GM19099 (cell line): ENCODE measurements around the gene DNER.

Source experiments
- POLR2A ChIP-seq: IDR thresholded peaks from 3 replicates; pipeline ENCODE4 v1.6.1; 2011; ENCODE audit warnings: low read depth; ENCODE audit not compliant: insufficient read length; ENCODE audit errors: extremely low read depth

DNER gene, protein sequence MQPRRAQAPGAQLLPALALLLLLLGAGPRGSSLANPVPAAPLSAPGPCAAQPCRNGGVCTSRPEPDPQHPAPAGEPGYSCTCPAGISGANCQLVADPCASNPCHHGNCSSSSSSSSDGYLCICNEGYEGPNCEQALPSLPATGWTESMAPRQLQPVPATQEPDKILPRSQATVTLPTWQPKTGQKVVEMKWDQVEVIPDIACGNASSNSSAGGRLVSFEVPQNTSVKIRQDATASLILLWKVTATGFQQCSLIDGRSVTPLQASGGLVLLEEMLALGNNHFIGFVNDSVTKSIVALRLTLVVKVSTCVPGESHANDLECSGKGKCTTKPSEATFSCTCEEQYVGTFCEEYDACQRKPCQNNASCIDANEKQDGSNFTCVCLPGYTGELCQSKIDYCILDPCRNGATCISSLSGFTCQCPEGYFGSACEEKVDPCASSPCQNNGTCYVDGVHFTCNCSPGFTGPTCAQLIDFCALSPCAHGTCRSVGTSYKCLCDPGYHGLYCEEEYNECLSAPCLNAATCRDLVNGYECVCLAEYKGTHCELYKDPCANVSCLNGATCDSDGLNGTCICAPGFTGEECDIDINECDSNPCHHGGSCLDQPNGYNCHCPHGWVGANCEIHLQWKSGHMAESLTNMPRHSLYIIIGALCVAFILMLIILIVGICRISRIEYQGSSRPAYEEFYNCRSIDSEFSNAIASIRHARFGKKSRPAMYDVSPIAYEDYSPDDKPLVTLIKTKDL

GRCh38 chr2:229714080-229714735, at the start of gene DNER:
Gene DNER, minus strand, starts transcription at chr2:229714555. Its CDS starts 132 bp downstream, at chr2:229714423.
- no peak for TF ChIP-seq POLR2A

DNA sequence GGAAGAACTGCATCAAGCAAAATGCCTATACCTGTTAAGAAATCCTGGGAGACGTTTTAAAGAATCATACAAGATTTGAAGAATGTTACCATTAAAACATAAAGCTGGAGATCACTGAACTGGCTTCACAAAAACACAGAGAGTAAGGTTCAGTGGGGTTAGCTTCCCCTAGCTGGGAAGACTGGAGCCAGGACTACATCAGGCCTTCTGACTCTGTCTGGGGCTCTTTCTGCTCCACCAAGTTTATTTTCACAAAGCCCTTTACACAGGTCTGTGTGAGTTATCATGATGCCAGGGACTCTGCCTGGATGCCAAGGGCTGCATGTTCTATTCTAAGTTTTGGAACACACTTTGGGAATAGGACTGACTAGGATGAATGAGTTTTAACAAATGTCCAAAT, 47.3 kb upstream of the DNER start:
- TF ChIP-seq POLR2A, result no peak

GRCh38 chr2:229752970-229753729, 38.8 kb upstream of the DNER start:
- no peak for TF ChIP-seq POLR2A

- no peak for TF ChIP-seq POLR2A
These were observed 35.4 kb upstream of the DNER start for GRCh38 chr2:229749779-229750178.

- TF ChIP-seq POLR2A, result no peak
These were observed 34.6 kb upstream of the DNER start for GRCh38 chr2:229748950-229749349.

DNA sequence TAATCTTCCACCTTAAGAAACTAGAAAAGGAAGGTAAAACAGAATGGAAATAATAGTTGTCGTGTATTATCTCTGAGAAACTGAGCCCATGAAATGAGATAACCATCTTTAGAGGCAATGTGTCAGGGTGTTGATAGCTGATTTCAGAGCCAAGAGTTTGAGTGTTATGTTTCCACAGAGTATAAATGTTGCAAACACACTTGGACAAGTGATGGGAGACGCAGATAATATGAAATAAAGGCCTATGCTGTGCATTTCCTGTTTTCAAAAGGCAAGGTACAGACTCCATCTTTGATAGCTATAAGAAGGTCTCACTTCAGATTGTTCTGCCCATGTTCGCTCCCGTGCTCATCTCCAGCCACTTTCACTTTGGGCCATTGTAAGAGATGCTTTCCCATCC, 25.9 kb upstream of the DNER start:
- no peak for TF ChIP-seq POLR2A

- no peak for TF ChIP-seq POLR2A
These were observed 23.8 kb upstream of the DNER start for GRCh38 chr2:229738024-229738625.

DNA sequence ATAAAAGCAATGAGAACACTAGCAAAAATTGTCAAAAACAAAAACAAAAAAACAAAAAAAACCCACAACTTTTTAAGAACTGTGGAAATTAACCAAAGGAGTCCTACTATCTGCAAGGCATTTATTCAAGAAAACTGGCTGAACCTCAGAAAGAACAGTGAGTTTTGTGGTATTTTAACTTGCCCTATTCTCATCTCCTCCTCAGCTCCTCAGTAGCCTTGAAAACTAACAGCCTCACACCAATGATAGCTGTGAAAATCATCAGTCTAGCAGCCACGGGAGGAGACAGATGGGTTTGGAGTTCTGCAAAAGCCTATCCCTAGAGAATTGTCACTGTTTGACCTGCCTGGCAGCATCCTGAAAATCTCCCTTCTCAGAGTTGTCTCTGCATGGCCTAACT, 20.1 kb upstream of the DNER start:
- TF ChIP-seq POLR2A, result no peak

DNA sequence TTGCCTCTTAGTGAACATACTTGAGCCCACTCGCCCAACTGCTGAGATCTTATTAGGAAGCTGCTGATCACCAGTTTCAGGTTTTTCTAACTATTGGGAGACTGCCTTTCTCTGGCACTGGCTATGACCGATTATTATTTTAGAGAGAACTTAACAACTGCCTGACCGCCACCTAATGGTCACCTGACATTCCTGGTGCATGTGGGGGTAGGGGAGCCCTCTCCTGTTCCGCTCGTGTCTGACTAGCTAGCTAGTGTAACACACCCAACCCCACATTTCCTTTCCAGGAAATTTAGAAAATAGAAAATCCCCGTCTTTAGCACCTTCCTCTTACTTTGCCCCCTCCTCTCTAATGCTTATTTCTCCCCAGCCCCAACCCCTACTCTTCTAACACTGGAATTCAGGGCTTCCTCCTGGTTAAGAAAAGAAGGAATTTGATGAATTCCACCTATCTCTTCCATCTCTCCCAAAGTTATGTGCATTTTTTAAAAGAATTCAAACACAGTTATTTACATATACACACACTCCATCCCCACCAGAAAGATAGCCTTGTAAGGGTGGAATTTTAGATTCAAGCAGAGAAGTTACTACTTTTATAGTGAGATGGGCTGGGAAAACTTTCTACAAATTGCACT, 19.4 kb upstream of the DNER start:
- no peak for TF ChIP-seq POLR2A

- TF ChIP-seq POLR2A, result no peak
These were observed 18.5 kb upstream of the DNER start for GRCh38 chr2:229732897-229733296.

DNA sequence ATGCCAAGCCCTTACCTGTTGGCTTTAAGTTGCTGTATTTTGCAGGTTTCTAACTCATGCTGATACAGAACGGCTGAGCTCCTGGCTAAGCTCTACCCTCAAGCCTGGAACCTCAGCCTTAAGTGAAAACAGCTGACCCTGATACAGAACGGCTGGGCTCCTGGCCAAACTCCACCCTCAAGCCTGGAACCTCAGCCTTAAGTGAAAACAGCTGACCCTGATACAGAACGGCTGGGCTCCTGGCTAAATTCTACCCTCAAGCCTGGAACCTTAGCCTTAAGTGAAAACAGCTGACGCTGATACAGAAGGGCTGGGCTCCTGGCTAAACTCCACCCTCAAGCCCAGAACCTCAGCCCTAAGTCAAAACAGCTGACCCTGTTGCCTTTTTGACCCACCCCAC, 17.6 kb upstream of the DNER start:
- TF ChIP-seq POLR2A, result no peak

DNA sequence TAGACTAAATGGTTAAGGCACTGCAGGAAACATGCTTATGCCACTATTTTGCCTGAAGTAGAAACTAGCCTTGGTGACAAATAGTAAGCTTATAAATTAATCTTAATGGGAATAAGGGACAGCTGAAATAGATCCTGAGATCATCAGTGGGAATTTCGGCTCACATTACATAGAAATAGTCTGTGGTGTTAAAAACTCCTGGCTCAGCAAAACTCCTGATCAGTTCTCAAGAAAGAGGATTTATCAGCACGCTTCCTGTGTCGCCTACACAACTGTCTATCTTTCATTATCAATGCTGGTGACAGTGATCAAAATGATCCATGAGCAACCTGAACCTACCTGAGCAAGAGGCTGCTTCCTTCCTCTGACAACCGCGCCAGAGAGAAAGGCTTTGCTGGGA, 17.0 kb upstream of the DNER start:
- no peak for TF ChIP-seq POLR2A

DNA sequence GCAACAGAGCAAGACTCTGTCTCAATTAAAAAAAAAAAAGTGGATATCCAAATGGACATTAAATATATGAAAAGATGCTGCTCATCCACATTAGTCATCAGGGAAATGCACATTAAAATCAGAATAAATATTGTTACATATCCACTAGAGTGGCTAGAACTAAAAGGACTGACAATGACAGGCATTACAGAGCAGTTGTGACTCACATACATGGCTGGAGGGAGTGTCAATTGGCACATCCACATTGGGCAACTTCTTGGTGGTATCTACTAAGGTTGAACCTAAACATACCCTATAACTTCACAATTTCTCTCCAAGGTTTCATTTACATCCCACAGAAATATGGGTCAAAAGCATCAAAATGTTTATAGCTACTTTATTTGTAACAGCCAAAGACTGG, 14.0 kb upstream of the DNER start:
- TF ChIP-seq POLR2A, result no peak

DNA sequence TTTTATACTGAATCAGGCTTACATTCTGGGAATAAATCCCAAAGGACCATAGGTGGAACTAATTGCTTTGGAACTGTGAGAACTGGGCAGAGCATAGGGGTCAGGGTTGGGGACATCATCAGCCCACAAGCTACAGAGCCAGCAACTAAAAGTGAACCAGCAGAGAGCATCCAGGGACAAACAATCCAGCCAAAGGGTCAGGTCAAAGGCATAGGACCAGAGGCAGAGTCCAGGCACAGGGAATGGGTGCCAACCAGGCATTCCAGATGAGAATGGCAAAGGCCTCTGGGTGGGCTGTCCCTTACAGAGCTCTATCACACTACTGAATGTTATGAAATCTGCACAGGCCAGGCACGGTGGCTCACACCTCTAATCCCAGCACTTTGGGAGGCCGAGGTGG, 12.3 kb upstream of the DNER start:
- no peak for TF ChIP-seq POLR2A
